Measurements from ENCODE around the gene C11orf52. TPM values are rescaled to one million over a fixed set of nuclear protein-coding genes. Genes with fewer than 3 reads are reported as not detected.
A peak's percentile ranks its signal among the peaks of the same experiment; 100 is the strongest.

C11orf52 gene
- total and polyA plus RNA-seq, 2 of the 13 experiments (the other 11 are each of a cell fraction or from before 2014, with no cell fraction given): 7.4 to 11.0 TPM

- Histone ChIP-seq H3K4me2 (ENCODE audit: low read depth, low read length) (peak within 1 kb of the TSS; percentile 97), H3K79me2 (ENCODE audit: insufficient read depth, low read length) (peaks cover 4% of the 10 kb centered on the region), H4K20me1 (ENCODE audit: insufficient read depth, low read length) (no peaks in the 10 kb centered on the region), H2AFZ (ENCODE audit: low read length) (peak within 1 kb of the TSS; percentile 95), H3K27ac (ENCODE audit: extremely low read length, insufficient read depth, low read length) (peak within 1 kb of the TSS; percentile 92), H3K9ac (ENCODE audit: insufficient read depth, low read depth, low read length) (peak within 1 kb of the TSS; percentile 92), H3K9me3 (ENCODE audit: low read length) (no peaks in the 10 kb centered on the region), H3K27me3 (ENCODE audit: control insufficient read depth in 1 of 2, insufficient read depth in 2 of 2, low read length in 2 of 2) (no peaks in the 10 kb centered on the region), H3K36me3 (replicated peaks in 1 of 2; ENCODE audit: control insufficient read depth in 1 of 2, insufficient read depth in 2 of 2, low read length in 2 of 2) (peaks cover 9 to 28% of the 10 kb centered on the region in 2 experiments), H3K4me1 (ENCODE audit: insufficient read depth, low read length) (peaks cover 24% of the 10 kb centered on the region), H3K4me3 (replicated peaks in 1 of 3; ENCODE audit: insufficient read depth in 1 of 3, low read depth in 2 of 3, low read length in 3 of 3) (peak within 1 kb of the TSS; percentile 94 to 98 (median 95))
- ATAC-seq (peak; percentile 95), DNase-seq (ENCODE audit: low spot score) (peak; percentile 71), FAIRE-seq (no peak)
- BruUV-seq (replicated peaks): TSS peak; percentile 47
- ChIA-PET POLR2A (interaction anchor here (0.6 to 2.8 kb wide), 21 partner anchors 9 to 216 kb away, joined by 3 to 21 read pairs (median 4); partner anchors contain the start of genes C11orf52, CFAP68, DIXDC1 and PPP2R1B), CTCF (ENCODE audit: low intra/inter-chr PET ratio, low total read pairs) (no interaction called here)
- in situ Hi-C loops (cut with HindIII; ENCODE audit: extremely low pct_ligation_motif_present, low pct_unique_long_range_greater_than_20kb) (no loop called here), intact Hi-C loops (cut with micrococcal nuclease; ENCODE audit: unreplicated experiment) (no loop called here)
- under 1% methylated on average over 17 of the region's 51 CpGs for WGBS (ENCODE audit: low lambda C conversion rate)
- TF ChIP-seq ZNF747 (CRISPR knock-in tag; IDR thresholded peaks at IDR 0.05; ENCODE audit: borderline replicate concordance) (no peak), SUZ12 (IDR thresholded peaks at IDR 0.05; ENCODE audit: low read depth, low read length) (no peak), FOXC1 (CRISPR knock-in tag; IDR thresholded peaks at IDR 0.05; ENCODE audit: borderline replicate concordance) (peak; percentile 64; the same call in 1 of the 2 replicates), NFE2L2 (IDR thresholded peaks at IDR 0.05; ENCODE audit: low read length) (no peak), MAF1 (CRISPR knock-in tag; IDR thresholded peaks at IDR 0.05; ENCODE audit: borderline replicate concordance) (no peak), SAFB2 (CRISPR knock-in tag; IDR thresholded peaks at IDR 0.05; ENCODE audit: borderline replicate concordance, low read depth) (peak; percentile 84; the same call in 1 of the 2 replicates), STAT5B (CRISPR knock-in tag; IDR thresholded peaks at IDR 0.05) (no peak), TEF (CRISPR knock-in tag; IDR thresholded peaks at IDR 0.05) (no peak), THRA (CRISPR knock-in tag; IDR thresholded peaks at IDR 0.05; ENCODE audit: borderline replicate concordance) (no peak), NCOR1 (IDR thresholded peaks at IDR 0.05; ENCODE audit: borderline replicate concordance, low read length) (peak; percentile 29; the same call in 1 of the 2 replicates), ZNF354B (CRISPR knock-in tag; IDR thresholded peaks at IDR 0.05) (peak; percentile 75; the same call in 1 of the 2 replicates), ZSCAN12 (CRISPR knock-in tag; IDR thresholded peaks at IDR 0.05) (0 out of 2 replicates have a peak, but pooled peaks have one; percentile 12), ZNF775 (CRISPR knock-in tag; IDR thresholded peaks at IDR 0.05; ENCODE audit: borderline replicate concordance) (no peak; the same call in 1 of the 2 replicates)
- TF ChIP-seq, protein P1, sequence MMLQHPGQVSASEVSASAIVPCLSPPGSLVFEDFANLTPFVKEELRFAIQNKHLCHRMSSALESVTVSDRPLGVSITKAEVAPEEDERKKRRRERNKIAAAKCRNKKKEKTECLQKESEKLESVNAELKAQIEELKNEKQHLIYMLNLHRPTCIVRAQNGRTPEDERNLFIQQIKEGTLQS (CRISPR knock-in tag; IDR thresholded peaks at IDR 0.05): no peak; the same call in 1 of the 2 replicates
- TF ChIP-seq, protein P2, sequence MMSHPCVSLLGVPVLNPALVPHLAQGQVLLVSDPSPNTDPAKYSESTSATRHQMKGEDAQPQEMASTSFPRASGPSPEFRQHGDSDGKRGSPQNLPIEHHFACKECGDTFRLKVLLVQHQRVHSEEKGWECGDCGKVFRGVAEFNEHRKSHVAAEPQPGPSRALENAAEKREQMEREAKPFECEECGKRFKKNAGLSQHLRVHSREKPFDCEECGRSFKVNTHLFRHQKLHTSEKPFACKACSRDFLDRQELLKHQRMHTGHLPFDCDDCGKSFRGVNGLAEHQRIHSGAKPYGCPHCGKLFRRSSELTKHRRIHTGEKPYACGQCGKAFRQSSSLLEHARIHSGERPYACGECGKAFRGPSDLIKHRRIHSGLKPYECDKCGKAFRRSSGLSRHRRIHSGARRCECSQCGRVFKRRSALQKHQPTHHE (CRISPR knock-in tag; IDR thresholded peaks at IDR 0.05; ENCODE audit: borderline replicate concordance): peak; percentile 77; the same call in 1 of the 2 replicates
- TF ChIP-seq, protein P3, sequence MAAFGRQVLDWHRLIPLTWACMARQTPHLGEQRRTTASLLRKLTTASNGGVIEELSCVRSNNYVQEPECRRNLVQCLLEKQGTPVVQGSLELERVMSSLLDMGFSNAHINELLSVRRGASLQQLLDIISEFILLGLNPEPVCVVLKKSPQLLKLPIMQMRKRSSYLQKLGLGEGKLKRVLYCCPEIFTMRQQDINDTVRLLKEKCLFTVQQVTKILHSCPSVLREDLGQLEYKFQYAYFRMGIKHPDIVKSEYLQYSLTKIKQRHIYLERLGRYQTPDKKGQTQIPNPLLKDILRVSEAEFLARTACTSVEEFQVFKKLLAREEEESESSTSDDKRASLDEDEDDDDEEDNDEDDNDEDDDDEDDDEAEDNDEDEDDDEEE (CRISPR knock-in tag; IDR thresholded peaks at IDR 0.05): peak; percentile 76
- TF ChIP-seq, protein P4, sequence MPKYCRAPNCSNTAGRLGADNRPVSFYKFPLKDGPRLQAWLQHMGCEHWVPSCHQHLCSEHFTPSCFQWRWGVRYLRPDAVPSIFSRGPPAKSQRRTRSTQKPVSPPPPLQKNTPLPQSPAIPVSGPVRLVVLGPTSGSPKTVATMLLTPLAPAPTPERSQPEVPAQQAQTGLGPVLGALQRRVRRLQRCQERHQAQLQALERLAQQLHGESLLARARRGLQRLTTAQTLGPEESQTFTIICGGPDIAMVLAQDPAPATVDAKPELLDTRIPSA (CRISPR knock-in tag; IDR thresholded peaks at IDR 0.05; ENCODE audit: borderline replicate concordance): no peak
Observed at GRCh38 chr11:111870886-111871692, 47.6 kb upstream of the C11orf52 start, which contains the start of gene ALG9. Gene ALG9, minus strand, starts transcription at chr11:111871581. Its CDS starts 99 bp downstream, at chr11:111871482.
